H9 (cell line): Measurements from ENCODE around the gene CYB561D1. TPM values are rescaled to one million over a fixed set of nuclear protein-coding genes. Genes with fewer than 3 reads are reported as not detected.

ENCODE experiments used
- DNase-seq: peaks from one replicate; pipeline ENCODE4 v3.0.0-alpha.2; 2017
- H2AFZ ChIP-seq: one replicate; pipeline ENCODE4 v1.6.1; 2013; ENCODE audit warnings: mild to moderate bottlenecking, low read length, control low read depth, moderate library complexity
- H2AK5ac ChIP-seq: 2 replicates; pipeline ENCODE4 v1.6.1; 2013; ENCODE audit warnings: low read length, control low read depth, mixed read lengths; ENCODE audit not compliant: insufficient read length
- H2BK120ac ChIP-seq: one replicate; pipeline ENCODE4 v1.6.1; 2013; ENCODE audit warnings: low read depth, mild to moderate bottlenecking, low read length, control low read depth, inconsistent platforms; ENCODE audit not compliant: poor library complexity, severe bottlenecking
- H2BK12ac ChIP-seq: 2 replicates; pipeline ENCODE4 v1.6.1; 2013; ENCODE audit warnings: low read length, control low read depth, mixed read lengths, low read depth; ENCODE audit not compliant: insufficient read length
- H2BK15ac ChIP-seq: 2 replicates; pipeline ENCODE4 v1.6.1; 2013; ENCODE audit warnings: low read depth, low read length, control low read depth
- H2BK20ac ChIP-seq: one replicate; pipeline ENCODE4 v1.6.1; 2013; ENCODE audit warnings: low read depth, mild to moderate bottlenecking, low read length, control low read depth, inconsistent platforms; ENCODE audit not compliant: poor library complexity, severe bottlenecking
- H2BK5ac ChIP-seq: 2 replicates; pipeline ENCODE4 v1.6.1; 2013; ENCODE audit warnings: low read length, control low read depth, mixed read lengths; ENCODE audit not compliant: insufficient read length
- H3K14ac ChIP-seq: 2 replicates; pipeline ENCODE4 v1.6.1; 2013; ENCODE audit warnings: low read length, control low read depth; ENCODE audit not compliant: insufficient read depth
- H3K18ac ChIP-seq: 2 replicates; pipeline ENCODE4 v1.6.1; 2013; ENCODE audit warnings: low read depth, mild to moderate bottlenecking, mixed read lengths, low read length, control low read depth; ENCODE audit not compliant: insufficient read length
- H3K23ac ChIP-seq: 2 replicates; pipeline ENCODE4 v1.6.1; 2013; ENCODE audit warnings: low read length, control low read depth, mixed read lengths, low read depth; ENCODE audit not compliant: insufficient read length
- H3K23me2 ChIP-seq: 2 replicates; pipeline ENCODE4 v1.6.1; 2013; ENCODE audit warnings: low read depth, mild to moderate bottlenecking, mixed read lengths, low read length, control low read depth; ENCODE audit not compliant: insufficient read length, poor library complexity, severe bottlenecking
- H3K27ac ChIP-seq: 2 replicates; pipeline ENCODE4 v1.5.1; 2013; ENCODE audit warnings: low read length, control low read depth, mixed read lengths, low read depth; ENCODE audit not compliant: insufficient read length
- H3K27me3 ChIP-seq: 2 replicates; pipeline ENCODE4 v1.6.1; 2013; ENCODE audit warnings: low read length, control low read depth, inconsistent platforms; ENCODE audit not compliant: insufficient read depth
- H3K4ac ChIP-seq: 2 replicates; pipeline ENCODE4 v1.6.1; 2013; ENCODE audit warnings: low read depth, mild to moderate bottlenecking, control low read depth, inconsistent platforms, low read length, moderate library complexity
- H3K4me1 ChIP-seq: 2 replicates; pipeline ENCODE4 v1.6.1; 2013; ENCODE audit warnings: low read length, control low read depth, inconsistent platforms; ENCODE audit not compliant: insufficient read depth
- H3K4me2 ChIP-seq: 2 replicates; pipeline ENCODE4 v1.6.1; 2013; ENCODE audit warnings: low read length, control low read depth, mixed read lengths; ENCODE audit not compliant: insufficient read length, insufficient read depth
- H3K56ac ChIP-seq: 2 replicates; pipeline ENCODE4 v1.6.1; 2013; ENCODE audit warnings: low read depth, mild to moderate bottlenecking, mixed read lengths, low read length, control low read depth; ENCODE audit not compliant: insufficient read length
- H3K79me1 ChIP-seq: 2 replicates; pipeline ENCODE4 v1.6.1; 2013; ENCODE audit warnings: low read depth, mild to moderate bottlenecking, moderate library complexity, low read length, control low read depth, inconsistent platforms; ENCODE audit not compliant: insufficient read depth, poor library complexity, severe bottlenecking
- H3K79me2 ChIP-seq: 2 replicates; pipeline ENCODE4 v1.6.1; 2013; ENCODE audit warnings: low read length, control low read depth, inconsistent platforms; ENCODE audit not compliant: insufficient read depth
- H3K9ac ChIP-seq: 2 replicates; pipeline ENCODE4 v1.6.1; 2013; ENCODE audit warnings: low read length, control low read depth, mixed read lengths; ENCODE audit not compliant: insufficient read length; ENCODE audit errors: extremely low read depth
- H3K9me3 ChIP-seq: one replicate; pipeline ENCODE4 v1.6.1; 2013; ENCODE audit warnings: low read depth, low read length, inconsistent platforms; ENCODE audit not compliant: control insufficient read depth
- H3T11ph ChIP-seq: one replicate; pipeline ENCODE4 v1.6.1; 2013; ENCODE audit warnings: mild to moderate bottlenecking, low read length, control low read depth, inconsistent platforms
- H4K20me1 ChIP-seq: one replicate; pipeline ENCODE4 v1.6.1; 2013; ENCODE audit not compliant: control insufficient read depth, insufficient read length, insufficient read depth
- H4K5ac ChIP-seq: 2 replicates; pipeline ENCODE4 v1.6.1; 2013; ENCODE audit warnings: low read depth, mild to moderate bottlenecking, mixed read lengths, low read length, control low read depth; ENCODE audit not compliant: insufficient read length
- H4K8ac ChIP-seq: replicated peaks from 2 replicates; pipeline ENCODE4 v1.6.1; 2013; ENCODE audit warnings: low read length, control low read depth, mixed read lengths, low read depth; ENCODE audit not compliant: insufficient read length
- H4K91ac ChIP-seq: 2 replicates; pipeline ENCODE4 v1.6.1; 2013; ENCODE audit warnings: low read depth, mild to moderate bottlenecking, moderate library complexity, mixed read lengths, low read length, control low read depth; ENCODE audit not compliant: insufficient read length
- H3K27ac Mint-ChIP-seq, 3 experiments: 2 replicates in 2 of 3; 3 replicates in 1 of 3; pipeline ENCODE4 v1.8.0; 2020 to 2021; ENCODE audit warnings: mixed read lengths in 3 of 3, mild to moderate bottlenecking in 1 of 3, moderate library complexity in 1 of 3
- H3K27me3 Mint-ChIP-seq: 2 replicates; pipeline ENCODE4 v1.8.0; 2021; ENCODE audit warnings: low read depth, mild to moderate bottlenecking, moderate library complexity, mixed read lengths
- H3K36me3 Mint-ChIP-seq, 3 experiments: 2 replicates in 2 of 3; 3 replicates in 1 of 3; pipeline ENCODE4 v1.8.0; 2020 to 2021; ENCODE audit warnings: low read depth in 3 of 3, mixed read lengths in 3 of 3; ENCODE audit not compliant: insufficient read depth in 1 of 3
- H3K4me1 Mint-ChIP-seq, 2 experiments: 2 replicates each; pipeline ENCODE4 v1.8.0; 2020; ENCODE audit warnings: mixed read lengths in 2 of 2
- H3K4me3 Mint-ChIP-seq, 2 experiments: 2 replicates in 1 of 2; 3 replicates in 1 of 2; pipeline ENCODE4 v1.8.0; 2020 to 2021; ENCODE audit warnings: mild to moderate bottlenecking in 2 of 2, mixed read lengths in 2 of 2, moderate library complexity in 1 of 2
- H3K9me3 Mint-ChIP-seq, 2 experiments: 2 replicates in 1 of 2; 3 replicates in 1 of 2; pipeline ENCODE4 v1.8.0; 2020; ENCODE audit warnings: mild to moderate bottlenecking in 2 of 2, mixed read lengths in 2 of 2, moderate library complexity in 1 of 2
- whole genome bisulfite sequencing: extraction: QIAGEN DNeasy Blood & Tissue Kit; methylation state at CpG from one replicate; pipeline ENCODE4 v1.1.7; 2013; ENCODE audit warnings: missing lambda C conversion rate, low lambda C conversion rate, mixed read lengths; ENCODE audit not compliant: insufficient read length; ENCODE audit errors: extremely low coverage; 5-methylcytosine and 5-hydroxymethylcytosine counted together
- total RNA-seq: library from RNA; stranded (reverse); gene quantifications from 2 replicates; pipeline ENCODE4 v1.2.1, GENCODE V29; 2021
- TF ChIP-seq, protein P1 (sequence below): fragments of 200-600 bp; sonication (generic); conservative IDR thresholded peaks from 3 replicates; pipeline ENCODE4 v1.8.0; 2021; ENCODE audit warnings: antibody characterized with exemption, mild to moderate bottlenecking

The CYB561D1 gene
- total RNA-seq, 1 experiment from 2014 or later: 6.5 TPM

DNA sequence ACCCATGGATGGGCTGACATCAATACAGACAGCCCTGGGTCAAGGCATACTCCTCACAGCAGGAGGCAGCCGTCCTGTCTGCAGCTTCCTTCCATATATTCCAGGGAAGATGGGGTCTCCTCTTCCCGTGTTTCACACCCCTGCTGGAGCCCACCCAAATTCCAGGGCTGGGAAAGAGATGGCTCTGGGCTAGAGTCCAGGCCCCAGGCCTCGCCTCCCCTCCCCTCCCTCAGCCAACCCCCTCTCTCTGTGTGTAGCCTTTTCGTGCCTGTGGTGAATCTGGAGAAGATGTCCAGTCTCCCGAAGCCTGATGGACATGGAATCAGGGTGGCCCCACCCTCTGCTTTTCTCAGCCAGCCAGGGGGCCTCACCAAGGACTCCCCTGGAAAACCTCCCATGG, 6.6 kb upstream of the CYB561D1 start:
- Histone ChIP-seq H2BK15ac (no peak overlapping the region), H2BK20ac (no peak overlapping the region), H2AK5ac (no peak overlapping the region), H2BK12ac (no peak overlapping the region), H3K56ac (no peak overlapping the region), H3K4ac (no peak overlapping the region), H3K79me1 (no peaks in the 10 kb centered on the region), H3T11ph (no peak overlapping the region), H3K23ac (no peak overlapping the region), H3K4me1 (peaks cover 2% of the 10 kb centered on the region; the same call in 1 of the 2 replicates), H3K27me3 (no peaks in the 10 kb centered on the region), H4K8ac (no peak overlapping the region), H4K20me1 (no peaks in the 10 kb centered on the region), H3K18ac (no peak overlapping the region), H2BK5ac (no peak overlapping the region), H2BK120ac (no peak overlapping the region), H3K14ac (no peak overlapping the region), H3K27ac (no peak overlapping the region), H3K9me3 (no peaks in the 10 kb centered on the region), H3K79me2 (no peaks in the 10 kb centered on the region), H2AFZ (no peak overlapping the region), H3K23me2 (peaks cover 15% of the 10 kb centered on the region), H4K5ac (no peak overlapping the region), H3K9ac (no peak overlapping the region), H4K91ac (no peak overlapping the region), H3K4me2 (no peak overlapping the region)
- H3K4me1 Mint-ChIP-seq: peaks cover 17 to 30% of the 10 kb centered on the region in 2 experiments
- peaks cover 4% of the 10 kb centered on the region for H3K27me3 Mint-ChIP-seq
- no peak overlapping the region for H3K27ac Mint-ChIP-seq
- no peak for DNase-seq
- no peaks in the 10 kb centered on the region for H3K9me3 Mint-ChIP-seq
- H3K36me3 Mint-ChIP-seq: peaks cover 5 to 52% (median 11%) of the 10 kb centered on the region in 3 experiments; a peak in 6 of 7 replicates
- TF ChIP-seq, protein P1, sequence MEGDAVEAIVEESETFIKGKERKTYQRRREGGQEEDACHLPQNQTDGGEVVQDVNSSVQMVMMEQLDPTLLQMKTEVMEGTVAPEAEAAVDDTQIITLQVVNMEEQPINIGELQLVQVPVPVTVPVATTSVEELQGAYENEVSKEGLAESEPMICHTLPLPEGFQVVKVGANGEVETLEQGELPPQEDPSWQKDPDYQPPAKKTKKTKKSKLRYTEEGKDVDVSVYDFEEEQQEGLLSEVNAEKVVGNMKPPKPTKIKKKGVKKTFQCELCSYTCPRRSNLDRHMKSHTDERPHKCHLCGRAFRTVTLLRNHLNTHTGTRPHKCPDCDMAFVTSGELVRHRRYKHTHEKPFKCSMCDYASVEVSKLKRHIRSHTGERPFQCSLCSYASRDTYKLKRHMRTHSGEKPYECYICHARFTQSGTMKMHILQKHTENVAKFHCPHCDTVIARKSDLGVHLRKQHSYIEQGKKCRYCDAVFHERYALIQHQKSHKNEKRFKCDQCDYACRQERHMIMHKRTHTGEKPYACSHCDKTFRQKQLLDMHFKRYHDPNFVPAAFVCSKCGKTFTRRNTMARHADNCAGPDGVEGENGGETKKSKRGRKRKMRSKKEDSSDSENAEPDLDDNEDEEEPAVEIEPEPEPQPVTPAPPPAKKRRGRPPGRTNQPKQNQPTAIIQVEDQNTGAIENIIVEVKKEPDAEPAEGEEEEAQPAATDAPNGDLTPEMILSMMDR: no peak
- no peak overlapping the region for H3K4me3 Mint-ChIP-seq
- no CpG with 5 or more reads among the region's 5 CpGs for WGBS
